NOMO-1 treated with DMSO at 0.1 percent for 48 hours (cell line): Measurements from ENCODE around the gene SCG5.
A peak's percentile ranks its signal among the peaks of the same experiment; 100 is the strongest.

Experiments
- DNase-seq: peaks from one replicate; lab custom pipeline; 2025; ENCODE audit not compliant: unreplicated experiment; lab: John Stamatoyannopoulos, UW

The SCG5 gene

GRCh38 chr15:32690941-32691688 lies 49.6 kb downstream of the SCG5 start:
- DNase-seq, result no peak

- no peak for DNase-seq
These were observed 50.2 kb downstream of the SCG5 start for GRCh38 chr15:32691689-32692038.

GRCh38 chr15:32692286-32692685 lies 50.8 kb downstream of the SCG5 start:
- no peak for DNase-seq

- DNase-seq, result no peak
These were observed 52.9 kb downstream of the SCG5 start for GRCh38 chr15:32694222-32694983.

- DNase-seq, result no peak
These were observed 57.4 kb downstream of the SCG5 start for GRCh38 chr15:32698773-32699390.

GRCh38 chr15:32700501-32701150 lies 59.1 kb downstream of the SCG5 start:
- DNase-seq, result no peak

- no peak for DNase-seq
These were observed 60.4 kb downstream of the SCG5 start for GRCh38 chr15:32701863-32702262.

- DNase-seq, result no peak
These were observed 63.0 kb downstream of the SCG5 start for GRCh38 chr15:32704395-32704981.

GRCh38 chr15:32705446-32705845 lies 63.9 kb downstream of the SCG5 start:
- no peak for DNase-seq

- no peak for DNase-seq
These were observed 65.2 kb downstream of the SCG5 start for GRCh38 chr15:32706704-32707103.

- no peak for DNase-seq
These were observed 65.9 kb downstream of the SCG5 start for GRCh38 chr15:32707436-32707835.

- DNase-seq, result no peak
These were observed 68.0 kb downstream of the SCG5 start for GRCh38 chr15:32709295-32710033.

GRCh38 chr15:32715276-32715675 lies 73.8 kb downstream of the SCG5 start:
- DNase-seq, result no peak

GRCh38 chr15:32716216-32716914 lies 74.9 kb downstream of the SCG5 start:
- no peak for DNase-seq

GRCh38 chr15:32716915-32717425 lies 75.5 kb downstream of the SCG5 start:
- peak; percentile 15 for DNase-seq

- no peak for DNase-seq
These were observed 76.1 kb downstream of the SCG5 start, which contains the start of gene GREM1 for GRCh38 chr15:32717426-32718226. GREM1 (plus strand) TSS chr15:32718004; CDS start chr15:32730691, 12,687 bp downstream.

- no peak for DNase-seq
These were observed 76.8 kb downstream of the SCG5 start for GRCh38 chr15:32718227-32718820.
